ENCODE measurements around the gene SVIL. TPM values are rescaled to one million over a fixed set of nuclear protein-coding genes. Genes with fewer than 3 reads are reported as not detected.

Gene SVIL
- polyA plus RNA-seq, 1 experiment = 47.9 TPM

GRCh38 chr10:29417324-29417723 is 217.4 kb downstream of the SVIL start:
- ChIA-PET CTCF (interaction anchor here (0.9 kb wide), 1 partner anchor 31 kb away, joined by 5 read pairs; no protein-coding TSS in a partner anchor), POLR2A (no interaction called here)
- no peak for TF ChIP-seq CTCF (IDR thresholded peaks at IDR 0.05; ENCODE audit: low read depth, low read length)
- no peaks in the 10 kb centered on the region for H3K9me3 ChIP-seq (ENCODE audit: control insufficient read depth, insufficient read depth, low read length)
- no peak for DNase-seq (ENCODE audit: low read depth, low spot score)
- no peak overlapping the region for H3K4me3 ChIP-seq (ENCODE audit: low read depth, low read length)
- no peaks in the 10 kb centered on the region for H3K27me3 ChIP-seq (ENCODE audit: control insufficient read depth, insufficient read depth, low read length)
- no peak overlapping the region for H3K27ac ChIP-seq (ENCODE audit: low read depth, low read length)

- ChIA-PET POLR2A (no interaction called here), CTCF (no interaction called here)
- Histone ChIP-seq H3K4me3 (ENCODE audit: low read depth, low read length) (no peak overlapping the region), H3K9me3 (ENCODE audit: control insufficient read depth, insufficient read depth, low read length) (no peaks in the 10 kb centered on the region), H3K27ac (ENCODE audit: low read depth, low read length) (no peak overlapping the region), H3K27me3 (ENCODE audit: control insufficient read depth, insufficient read depth, low read length) (no peaks in the 10 kb centered on the region)
- no peak for TF ChIP-seq CTCF (IDR thresholded peaks at IDR 0.05; ENCODE audit: low read depth, low read length)
- DNase-seq (ENCODE audit: low read depth, low spot score) = no peak
Observed at GRCh38 chr10:29415876-29416275, 218.9 kb downstream of the SVIL start.

GRCh38 chr10:29414501-29414900 is 220.3 kb downstream of the SVIL start:
- Histone ChIP-seq H3K27ac (ENCODE audit: low read depth, low read length) (no peak overlapping the region), H3K4me3 (ENCODE audit: low read depth, low read length) (no peak overlapping the region), H3K27me3 (ENCODE audit: control insufficient read depth, insufficient read depth, low read length) (no peaks in the 10 kb centered on the region), H3K9me3 (ENCODE audit: control insufficient read depth, insufficient read depth, low read length) (no peaks in the 10 kb centered on the region; the same call in 1 of the 2 replicates)
- ChIA-PET POLR2A (no interaction called here), CTCF (interaction anchor here (0.6 kb wide), 1 partner anchor 22 kb away, joined by 3 read pairs; no protein-coding TSS in a partner anchor)
- no peak for DNase-seq (ENCODE audit: low read depth, low spot score)
- TF ChIP-seq CTCF (IDR thresholded peaks at IDR 0.05; ENCODE audit: low read depth, low read length) = no peak

GRCh38 chr10:29412485-29412884 is 222.3 kb downstream of the SVIL start:
- no peak for TF ChIP-seq CTCF (IDR thresholded peaks at IDR 0.05; ENCODE audit: low read depth, low read length)
- POLR2A ChIA-PET = no interaction called here
- Histone ChIP-seq H3K27ac (ENCODE audit: low read depth, low read length) (no peak overlapping the region), H3K4me3 (ENCODE audit: low read depth, low read length) (no peak overlapping the region), H3K9me3 (ENCODE audit: control insufficient read depth, insufficient read depth, low read length) (no peaks in the 10 kb centered on the region; the same call in none of the 2 replicates), H3K27me3 (ENCODE audit: control insufficient read depth, insufficient read depth, low read length) (no peaks in the 10 kb centered on the region)
- DNase-seq (ENCODE audit: low read depth, low spot score) = no peak
- CTCF ChIA-PET = interaction anchor here (1.1 kb wide), 1 partner anchor 19 kb away, joined by 3 read pairs; no protein-coding TSS in a partner anchor

GRCh38 chr10:29411666-29412315 is 223.0 kb downstream of the SVIL start:
- H3K27me3 ChIP-seq (ENCODE audit: control insufficient read depth, insufficient read depth, low read length) = no peaks in the 10 kb centered on the region
- no peak overlapping the region for H3K4me3 ChIP-seq (ENCODE audit: low read depth, low read length)
- TF ChIP-seq CTCF (IDR thresholded peaks at IDR 0.05; ENCODE audit: low read depth, low read length) = no peak
- ChIA-PET POLR2A (no interaction called here), CTCF (interaction anchor here (0.7 to 5.2 kb wide), 2 partner anchors 19 to 26 kb away, joined by 4 to 36 read pairs; no protein-coding TSS in a partner anchor)
- H3K9me3 ChIP-seq (ENCODE audit: control insufficient read depth, insufficient read depth, low read length) = no peaks in the 10 kb centered on the region; the same call in none of the 2 replicates
- DNase-seq (ENCODE audit: low read depth, low spot score) = no peak
- H3K27ac ChIP-seq (ENCODE audit: low read depth, low read length) = no peak overlapping the region

All from AG04450 (cell line).